ENCODE results near the gene BTBD16.

GRCh38 chr10:122276611-122277208, 5.6 kb downstream of the BTBD16 start:
- TF ChIP-seq SCMH1 (CRISPR knock-in tag; IDR thresholded peaks at IDR 0.05; ENCODE audit: borderline replicate concordance) (no peak), REPIN1 (CRISPR knock-in tag; IDR thresholded peaks at IDR 0.05; ENCODE audit: borderline replicate concordance, low read depth) (no peak), CTCF (CRISPR knock-in tag; IDR thresholded peaks at IDR 0.05) (peak; percentile 33), ZEB1 (IDR thresholded peaks at IDR 0.05; ENCODE audit: insufficient replicate concordance, low read depth) (no peak), KDM5A (IDR thresholded peaks at IDR 0.05; ENCODE audit: borderline replicate concordance, low read length) (no peak), KLF16 (CRISPR knock-in tag; IDR thresholded peaks at IDR 0.05) (no peak), PCBP1 (IDR thresholded peaks at IDR 0.05; ENCODE audit: borderline replicate concordance, low read depth, low read length) (no peak), NFKBIZ (CRISPR knock-in tag; IDR thresholded peaks at IDR 0.05) (no peak), EP300 (IDR thresholded peaks at IDR 0.05; ENCODE audit: low read depth in 2 of 2, low read length in 2 of 2) (no peak), EP300 (CRISPR knock-in tag; IDR thresholded peaks at IDR 0.05; ENCODE audit: borderline replicate concordance) (no peak), POLR2AphosphoS5 (IDR thresholded peaks at IDR 0.05; ENCODE audit: low read depth, low read length) (no peak), ELF4 (CRISPR knock-in tag; IDR thresholded peaks at IDR 0.05; ENCODE audit: borderline replicate concordance) (no peak), HNRNPUL1 (IDR thresholded peaks at IDR 0.05; ENCODE audit: low read depth, low read length) (no peak)

Data from HepG2 (cell line).